HCT116 (cell line): ENCODE measurements around the gene IL6R. TPM values are rescaled to one million over a fixed set of nuclear protein-coding genes. Genes with fewer than 3 reads are reported as not detected.

Experiments
- ATAC-seq: fragments of 200-7000 bp; cut with Tn5 transposase; 2 replicates; pipeline ENCODE4 v1.9.1; 2020; ENCODE audit warnings: mild to moderate bottlenecking, moderate library complexity
- BruUV-seq: library from RNA; stranded (reverse); fragments of 400-500 nt; replicated peaks from 2 replicates; lab custom pipeline; 2021; lab: Mats Ljungman, UMichigan
- CTCF ChIA-PET: fragments of 300-600 bp; sonication (Branson Sonifier 250); formaldehyde crosslinking; loops from one replicate; lab custom pipeline; 2021; ENCODE audit warnings: antibody characterized with exemption; lab: Charles Lee
- POLR2A ChIA-PET: fragments of 300-600, 350-600 bp; sonication (Branson Sonifier 250); formaldehyde crosslinking; loops from one replicate; lab custom pipeline; 2021; ENCODE audit warnings: antibody characterized with exemption; lab: Charles Lee
- RAD21 ChIA-PET, 2 experiments: fragments of 300-600 bp; sonication (Branson Sonifier 250); formaldehyde crosslinking; loops; one replicate each; lab custom pipeline; 2023; ENCODE audit warnings: low total read pairs in 2 of 2; ENCODE audit not compliant: uncharacterized antibody in 2 of 2, unreplicated experiment in 2 of 2, low non-redundant PET in 1 of 2; lab: Charles Lee
- DNase-seq: peaks from one replicate; pipeline ENCODE4 v3.0.0-alpha.2; 2010; ENCODE audit warnings: low read depth, low spot score
- H2AFZ ChIP-seq: fragments of 200-600 bp; shearing (Covaris generic), sonication (generic); 2 replicates; pipeline ENCODE4 v1.6.1; 2017; ENCODE audit warnings: low read depth, mixed run types, mixed read lengths, antibody characterized with exemption, low read length; ENCODE audit not compliant: poor library complexity, severe bottlenecking
- H3K27ac ChIP-seq: 2 replicates; pipeline ENCODE4 v1.5.1; 2012; ENCODE audit warnings: low read depth, low read length
- H3K27me3 ChIP-seq: fragments of 200-600 bp; sonication (generic); 2 replicates; pipeline ENCODE4 v1.6.1; 2016; ENCODE audit warnings: mixed run types, low read length, mixed read lengths; ENCODE audit not compliant: insufficient read depth
- H3K36me3 ChIP-seq, 2 experiments: fragments of 200-500 bp in 1 of 2; fragments of 200-600 bp in 1 of 2; sonication (Bioruptor generic) in 1 of 2; sonication (generic) in 1 of 2; 2 replicates each; pipeline versions ENCODE4 v1.5.1 to v1.6.1; 2014 to 2016; ENCODE audit warnings: low read length in 2 of 2, inconsistent platforms in 1 of 2, mixed read lengths in 1 of 2, mixed run types in 1 of 2; ENCODE audit not compliant: insufficient read depth in 2 of 2, control insufficient read depth in 1 of 2
- H3K4me1 ChIP-seq, 2 experiments: fragments of 200-600 bp in 1 of 2; sonication (generic) in 1 of 2; 2 replicates each; pipeline versions ENCODE4 v1.5.1 to v1.6.1; 2012 to 2017; ENCODE audit warnings: low read length in 2 of 2, inconsistent platforms in 1 of 2, mild to moderate bottlenecking in 1 of 2, mixed read lengths in 1 of 2, mixed run types in 1 of 2, moderate library complexity in 1 of 2; ENCODE audit not compliant: insufficient read depth in 2 of 2, control insufficient read depth in 1 of 2
- H3K4me2 ChIP-seq: fragments of 200-600 bp; sonication (generic); 2 replicates; pipeline ENCODE4 v1.6.1; 2017; ENCODE audit warnings: mixed run types, low read length, mixed read lengths
- H3K4me3 ChIP-seq, 2 experiments: fragments of 200-600 bp in 1 of 2; sonication (generic) in 1 of 2; replicated peaks in 1 of 2; 2 replicates each; pipeline ENCODE4 v1.5.1; 2011 to 2016; ENCODE audit warnings: low read length in 2 of 2, control low read depth in 1 of 2, low read depth in 1 of 2, mild to moderate bottlenecking in 1 of 2, mixed read lengths in 1 of 2, mixed run types in 1 of 2
- H3K79me2 ChIP-seq: fragments of 200-600 bp; sonication (generic); 2 replicates; pipeline ENCODE4 v1.6.1; 2017; ENCODE audit warnings: mild to moderate bottlenecking, mixed run types, low read length, moderate library complexity, mixed read lengths; ENCODE audit not compliant: insufficient read depth
- H3K9ac ChIP-seq: fragments of 200-600 bp; sonication (generic); 2 replicates; pipeline ENCODE4 v1.6.1; 2016; ENCODE audit warnings: low read length, mixed read lengths
- H3K9me2 ChIP-seq: fragments of 200-600 bp; sonication (generic), shearing (Covaris generic); 2 replicates; pipeline ENCODE4 v1.6.1; 2017; ENCODE audit warnings: mixed run types, mild to moderate bottlenecking, moderate library complexity; ENCODE audit not compliant: insufficient read depth
- H3K9me3 ChIP-seq, 2 experiments: fragments of 200-500 bp in 1 of 2; fragments of 200-600 bp in 1 of 2; sonication (Bioruptor generic) in 1 of 2; sonication (generic) in 1 of 2; 2 replicates each; pipeline ENCODE4 v1.6.1; 2014 to 2017; ENCODE audit warnings: low read length in 2 of 2, mixed read lengths in 2 of 2, inconsistent platforms in 1 of 2, low read depth in 1 of 2, mild to moderate bottlenecking in 1 of 2, mixed run types in 1 of 2, moderate library complexity in 1 of 2; ENCODE audit not compliant: control insufficient read depth in 1 of 2, insufficient read depth in 1 of 2
- H4K20me1 ChIP-seq: fragments of 200-600 bp; sonication (generic), shearing (Covaris generic); 2 replicates; pipeline ENCODE4 v1.6.1; 2017; ENCODE audit warnings: mixed run types, mild to moderate bottlenecking, moderate library complexity; ENCODE audit not compliant: insufficient read depth
- CBX3 ChIP-seq: IDR thresholded peaks from 2 replicates; pipeline ENCODE4 v1.6.1; 2012; ENCODE audit warnings: low read depth
- CTCF ChIP-seq, 3 experiments: fragments of 200-600 bp in 1 of 3; sonication (generic) in 1 of 3; IDR thresholded peaks in 2 of 3; conservative IDR thresholded peaks in 1 of 3; 2 replicates each; pipeline ENCODE4 v1.5.1; 2012 to 2017; ENCODE audit warnings: low read depth in 2 of 3, low read length in 2 of 3, antibody characterized with exemption in 1 of 3, borderline replicate concordance in 1 of 3, control low read depth in 1 of 3, mild to moderate bottlenecking in 1 of 3, mixed read lengths in 1 of 3, mixed run types in 1 of 3, moderate library complexity in 1 of 3; ENCODE audit not compliant: insufficient read depth in 1 of 3
- EZH2phosphoT487 ChIP-seq: fragments of 200-600 bp; IDR thresholded peaks from 2 replicates; pipeline ENCODE4 v1.6.1; 2018; ENCODE audit warnings: antibody characterized with exemption, borderline replicate concordance
- FOSL1 ChIP-seq: IDR thresholded peaks from 2 replicates; pipeline ENCODE4 v1.6.1; 2012; ENCODE audit warnings: low read depth
- JUND ChIP-seq: IDR thresholded peaks from 2 replicates; pipeline ENCODE4 v1.6.1; 2012
- SIN3A ChIP-seq: IDR thresholded peaks from 2 replicates; pipeline ENCODE4 v1.6.1; 2012; ENCODE audit warnings: low read depth
- SP1 ChIP-seq: IDR thresholded peaks from 2 replicates; pipeline ENCODE4 v1.6.1; 2012; ENCODE audit warnings: low read depth
- ZBTB33 ChIP-seq: IDR thresholded peaks from 2 replicates; pipeline ENCODE4 v1.6.1; 2011; ENCODE audit warnings: mild to moderate bottlenecking, low read length, moderate library complexity; ENCODE audit not compliant: insufficient replicate concordance; ENCODE audit errors: extremely low read depth
- intact Hi-C: fragments of 100-400 bp; cut with micrococcal nuclease; formaldehyde crosslinking; loops from 2 replicates; pipeline ENCODE4 v1.10.0; 2022
- total RNA-seq: library from RNA; stranded (reverse); gene quantifications from one replicate; pipeline ENCODE4 v1.2.1, GENCODE V29; 2021; ENCODE audit not compliant: unreplicated experiment
- TF ChIP-seq, protein P1 (sequence below): IDR thresholded peaks from 2 replicates; pipeline ENCODE4 v1.6.1; 2012; ENCODE audit warnings: low read depth

IL6R gene
- total RNA-seq, 1 experiment from 2014 or later, result 6.8 TPM

GRCh38 chr1:154467434-154468102, 62.4 kb downstream of the IL6R start:
- no peak for ATAC-seq
- ChIA-PET RAD21 (no interaction called here), POLR2A (no interaction called here), CTCF (interaction anchor here (0.6 to 2.0 kb wide), 3 partner anchors 12 to 271 kb away, joined by 3 to 6 read pairs (median 5); no protein-coding TSS in a partner anchor)
- TF ChIP-seq, protein P1, sequence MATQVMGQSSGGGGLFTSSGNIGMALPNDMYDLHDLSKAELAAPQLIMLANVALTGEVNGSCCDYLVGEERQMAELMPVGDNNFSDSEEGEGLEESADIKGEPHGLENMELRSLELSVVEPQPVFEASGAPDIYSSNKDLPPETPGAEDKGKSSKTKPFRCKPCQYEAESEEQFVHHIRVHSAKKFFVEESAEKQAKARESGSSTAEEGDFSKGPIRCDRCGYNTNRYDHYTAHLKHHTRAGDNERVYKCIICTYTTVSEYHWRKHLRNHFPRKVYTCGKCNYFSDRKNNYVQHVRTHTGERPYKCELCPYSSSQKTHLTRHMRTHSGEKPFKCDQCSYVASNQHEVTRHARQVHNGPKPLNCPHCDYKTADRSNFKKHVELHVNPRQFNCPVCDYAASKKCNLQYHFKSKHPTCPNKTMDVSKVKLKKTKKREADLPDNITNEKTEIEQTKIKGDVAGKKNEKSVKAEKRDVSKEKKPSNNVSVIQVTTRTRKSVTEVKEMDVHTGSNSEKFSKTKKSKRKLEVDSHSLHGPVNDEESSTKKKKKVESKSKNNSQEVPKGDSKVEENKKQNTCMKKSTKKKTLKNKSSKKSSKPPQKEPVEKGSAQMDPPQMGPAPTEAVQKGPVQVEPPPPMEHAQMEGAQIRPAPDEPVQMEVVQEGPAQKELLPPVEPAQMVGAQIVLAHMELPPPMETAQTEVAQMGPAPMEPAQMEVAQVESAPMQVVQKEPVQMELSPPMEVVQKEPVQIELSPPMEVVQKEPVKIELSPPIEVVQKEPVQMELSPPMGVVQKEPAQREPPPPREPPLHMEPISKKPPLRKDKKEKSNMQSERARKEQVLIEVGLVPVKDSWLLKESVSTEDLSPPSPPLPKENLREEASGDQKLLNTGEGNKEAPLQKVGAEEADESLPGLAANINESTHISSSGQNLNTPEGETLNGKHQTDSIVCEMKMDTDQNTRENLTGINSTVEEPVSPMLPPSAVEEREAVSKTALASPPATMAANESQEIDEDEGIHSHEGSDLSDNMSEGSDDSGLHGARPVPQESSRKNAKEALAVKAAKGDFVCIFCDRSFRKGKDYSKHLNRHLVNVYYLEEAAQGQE, result no peak
- TF ChIP-seq FOSL1 (no peak), EZH2phosphoT487 (no peak), SP1 (no peak), CTCF (IDR thresholded peaks at IDR 0.05 in 2 of 3, conservative IDR thresholded peaks at IDR 0.05 in 1 of 3; ENCODE audit: borderline replicate concordance in 1 of 3, insufficient read depth in 1 of 3, low read depth in 2 of 3, low read length in 2 of 3) (no peak), ZBTB33 (no peak), SIN3A (no peak), CBX3 (no peak), JUND (no peak)
- intact Hi-C loops, result no loop called here
- Histone ChIP-seq H3K27me3 (no peaks in the 10 kb centered on the region), H3K36me3 (no peaks in the 10 kb centered on the region), H3K4me3 (no peak overlapping the region), H3K79me2 (no peaks in the 10 kb centered on the region), H3K9me3 (no peaks in the 10 kb centered on the region), H3K9ac (no peak overlapping the region), H3K27ac (no peak overlapping the region), H3K9me2 (no peaks in the 10 kb centered on the region), H2AFZ (no peak overlapping the region), H3K4me2 (no peak overlapping the region), H4K20me1 (no peaks in the 10 kb centered on the region), H3K4me1 (peaks cover 12 to 13% of the 10 kb centered on the region in 2 experiments)
- no peak for DNase-seq
- no TSS peak for BruUV-seq
